CD14-positive monocyte (primary cell): ENCODE results near the gene IRAK1. TPM values are rescaled to one million over a fixed set of nuclear protein-coding genes. Genes with fewer than 3 reads are reported as not detected.

Experiments used
- DNase-seq, 3 donors: peaks; one replicate each; pipeline ENCODE4 v3.0.0-alpha.2; 2011 to 2022
- H2AFZ ChIP-seq: 2 replicates; pipeline ENCODE4 v1.6.0; 2012; ENCODE audit warnings: mild to moderate bottlenecking, low read depth, low read length, inconsistent platforms; ENCODE audit not compliant: insufficient read depth, poor library complexity, severe bottlenecking
- H3K27ac ChIP-seq, 2 donors: 1 replicate in 1 of 2; 2 replicates in 1 of 2; pipeline ENCODE4 v1.5.1; 2012 to 2013; ENCODE audit warnings: low read length in 2 of 2, control low read depth in 1 of 2, inconsistent platforms in 1 of 2, low read depth in 1 of 2, mild to moderate bottlenecking in 1 of 2
- H3K27me3 ChIP-seq, 2 donors: one replicate each; pipeline versions ENCODE4 v1.6.0 to v1.6.1; 2011 to 2013; ENCODE audit warnings: low read length in 2 of 2; ENCODE audit not compliant: control insufficient read depth in 2 of 2, insufficient read depth in 2 of 2
- H3K36me3 ChIP-seq, 2 donors: replicated peaks in 1 of 2; 1 replicate in 1 of 2; 2 replicates in 1 of 2; pipeline versions ENCODE4 v1.5.1 to v1.6.1; 2012 to 2013; ENCODE audit warnings: low read length in 2 of 2, control low read depth in 1 of 2, inconsistent platforms in 1 of 2, mild to moderate bottlenecking in 1 of 2; ENCODE audit not compliant: insufficient read depth in 2 of 2, control insufficient read depth in 1 of 2
- H3K4me1 ChIP-seq, 2 donors: 1 replicate in 1 of 2; 2 replicates in 1 of 2; pipeline versions ENCODE4 v1.5.1 to v1.6.1; 2012 to 2013; ENCODE audit warnings: low read length in 2 of 2, control low read depth in 1 of 2, inconsistent platforms in 1 of 2, mild to moderate bottlenecking in 1 of 2, moderate library complexity in 1 of 2; ENCODE audit not compliant: insufficient read depth in 2 of 2, control insufficient read depth in 1 of 2
- H3K4me2 ChIP-seq: replicated peaks from 2 replicates; pipeline ENCODE3; 2012; ENCODE audit warnings: low read length, moderate library complexity, mild to moderate bottlenecking; ENCODE audit not compliant: poor library complexity, severe bottlenecking; ENCODE audit errors: extremely low read depth
- H3K4me3 ChIP-seq, 3 experiments: fragments of 200-600 bp in 1 of 3; sonication (generic) in 1 of 3; replicated peaks in 1 of 3; 1 replicate in 2 of 3; 2 replicates in 1 of 3; pipeline ENCODE4 v1.5.1; 2011 to 2013; ENCODE audit warnings: low read length in 3 of 3, mild to moderate bottlenecking in 3 of 3, control low read depth in 2 of 3, low read depth in 2 of 3, inconsistent platforms in 1 of 3, moderate library complexity in 1 of 3
- H3K79me2 ChIP-seq: 2 replicates; pipeline ENCODE4 v1.6.0; 2012; ENCODE audit warnings: mild to moderate bottlenecking, control low read depth, inconsistent platforms, low read length, moderate library complexity; ENCODE audit not compliant: insufficient read depth
- H3K9ac ChIP-seq: 2 replicates; pipeline ENCODE4 v1.6.0; 2017; ENCODE audit warnings: low read length, mild to moderate bottlenecking; ENCODE audit not compliant: insufficient read depth, poor library complexity, severe bottlenecking
- H3K9me3 ChIP-seq, 2 donors: replicated peaks in 1 of 2; 1 replicate in 1 of 2; 2 replicates in 1 of 2; pipeline versions ENCODE4 v1.5.1 to v1.6.1; 2012 to 2013; ENCODE audit warnings: low read length in 2 of 2, control low read depth in 1 of 2; ENCODE audit not compliant: control insufficient read depth in 1 of 2, insufficient read depth in 1 of 2
- H4K20me1 ChIP-seq: 2 replicates; pipeline ENCODE4 v1.6.0; 2012; ENCODE audit warnings: mild to moderate bottlenecking, low read length, control low read depth, moderate library complexity; ENCODE audit not compliant: insufficient read depth
- H3K27ac Mint-ChIP-seq, 7 donors: one replicate each; pipeline ENCODE4 v1.8.0; 2020; ENCODE audit warnings: mild to moderate bottlenecking in 7 of 7, mixed read lengths in 7 of 7, moderate library complexity in 6 of 7, inconsistent platforms in 2 of 7
- H3K27me3 Mint-ChIP-seq, 3 donors: one replicate each; pipeline ENCODE4 v1.8.0; 2021 to 2022; ENCODE audit warnings: low read depth in 3 of 3, mild to moderate bottlenecking in 3 of 3, mixed read lengths in 3 of 3, moderate library complexity in 3 of 3, inconsistent platforms in 1 of 3
- H3K36me3 Mint-ChIP-seq, 2 donors: one replicate each; pipeline ENCODE4 v1.8.0; 2020; ENCODE audit warnings: mixed read lengths in 2 of 2, inconsistent platforms in 1 of 2, mild to moderate bottlenecking in 1 of 2
- H3K4me1 Mint-ChIP-seq: one replicate; pipeline ENCODE4 v1.8.0; 2020; ENCODE audit warnings: mild to moderate bottlenecking, mixed read lengths
- H3K4me3 Mint-ChIP-seq, 2 donors: one replicate each; pipeline ENCODE4 v1.8.0; 2020; ENCODE audit warnings: mild to moderate bottlenecking in 2 of 2, mixed read lengths in 2 of 2, moderate library complexity in 1 of 2
- H3K9me3 Mint-ChIP-seq, 7 donors: one replicate each; pipeline ENCODE4 v1.8.0; 2020 to 2022; ENCODE audit warnings: mixed read lengths in 7 of 7, mild to moderate bottlenecking in 6 of 7, moderate library complexity in 6 of 7, inconsistent platforms in 2 of 7
- CTCF ChIP-seq: fragments of 200-600 bp; IDR thresholded peaks from one replicate; pipeline ENCODE4 v1.8.0; 2022; ENCODE audit warnings: antibody characterized with exemption, mild to moderate bottlenecking
- WGBS: methylation state at CpG from one replicate; pipeline ENCODE4 v1.1.5; 2013; ENCODE audit warnings: missing lambda C conversion rate; ENCODE audit not compliant: insufficient coverage; 5-methylcytosine and 5-hydroxymethylcytosine counted together
- intact Hi-C, 2 donors: fragments of 100-400 bp; cut with micrococcal nuclease; formaldehyde crosslinking; loops; one replicate each; pipeline versions ENCODE4 v1.15.0 to v1.15.1; 2023
- polyA plus RNA-seq, 3 donors: library from polyadenylated mRNA; depleted of rRNA in 1 of 3; unstranded in 2 of 3; stranded (reverse) in 1 of 3; fragments of 300-500 nt in 2 of 3; fragments of >200 nt in 1 of 3; fragmentation: Illumina TruSeq in 2 of 3; gene quantifications; 1 replicate in 2 of 3; 2 replicates in 1 of 3; pipeline ENCODE4 v1.2.3, GENCODE V29; 2012 to 2021

IRAK1 gene
- polyA plus RNA-seq, 3 donors = 47.8 to 109 (median 49.5) TPM

GRCh38 chrX:154004315-154004714, 15.4 kb downstream of the IRAK1 start:
- WGBS = 93% methylated on average over 2 of the region's 11 CpGs
- intact Hi-C loops = no loop called here
- no peak overlapping the region for H2AFZ ChIP-seq
- H3K79me2 ChIP-seq = no peaks in the 10 kb centered on the region
- Mint-ChIP-seq H3K36me3 (peaks cover 18 to 24% of the 10 kb centered on the region in 2 donors), H3K4me1 (peaks cover 56% of the 10 kb centered on the region), H3K27me3 (peaks cover 0 to 45% (median 0%) of the 10 kb centered on the region in 3 donors), H3K9me3 (peaks cover 0 to 9% (median 0%) of the 10 kb centered on the region in 7 donors), H3K4me3 (no peak overlapping the region), H3K27ac (peak overlapping the region in 1 of 7 donors; percentile 52)
- no peaks in the 10 kb centered on the region for H4K20me1 ChIP-seq
- peaks cover 0 to 7% of the 10 kb centered on the region in 2 donors for H3K36me3 ChIP-seq
- H3K27ac ChIP-seq = no peak overlapping the region
- H3K9ac ChIP-seq = no peak overlapping the region
- H3K27me3 ChIP-seq = peaks cover 0 to 2% of the 10 kb centered on the region in 2 donors
- no peak overlapping the region for H3K4me3 ChIP-seq
- no peak for DNase-seq
- peaks cover 60 to 66% of the 10 kb centered on the region in 2 donors for H3K4me1 ChIP-seq
- H3K4me2 ChIP-seq = no peak overlapping the region
- no peak for TF ChIP-seq CTCF
- H3K9me3 ChIP-seq = peaks cover 0 to 5% of the 10 kb centered on the region in 2 donors

- peak overlapping the region in 2 of 3 experiments; percentile 26 to 66 for H3K4me3 ChIP-seq
- H3K27ac ChIP-seq = peak overlapping the region; percentile 83 to 91
- H3K9me3 Mint-ChIP-seq = peaks cover 0 to 9% (median 0%) of the 10 kb centered on the region in 7 donors
- H3K9me3 ChIP-seq = peaks cover 0 to 5% of the 10 kb centered on the region in 2 donors
- H3K4me1 Mint-ChIP-seq = peaks cover 40% of the 10 kb centered on the region
- H3K4me3 Mint-ChIP-seq = peak overlapping the region; percentile 66 to 88
- no peaks in the 10 kb centered on the region for H4K20me1 ChIP-seq
- peaks cover 0 to 53% (median 0%) of the 10 kb centered on the region in 3 donors for H3K27me3 Mint-ChIP-seq
- H2AFZ ChIP-seq = peak overlapping the region; percentile 37
- no peak for TF ChIP-seq CTCF
- intact Hi-C loops = no loop called here
- H3K27ac Mint-ChIP-seq = peak overlapping the region; percentile 93 to 97 (median 95)
- peaks cover 43 to 47% of the 10 kb centered on the region in 2 donors for H3K4me1 ChIP-seq
- H3K36me3 Mint-ChIP-seq = peaks cover 10 to 12% of the 10 kb centered on the region in 2 donors
- H3K36me3 ChIP-seq = peaks cover 0 to 7% of the 10 kb centered on the region in 2 donors
- H3K79me2 ChIP-seq = no peaks in the 10 kb centered on the region
- H3K27me3 ChIP-seq = peaks cover 0 to 3% of the 10 kb centered on the region in 2 donors
- peak; percentile 75 to 88 (median 81) for DNase-seq
- 0% methylated on average over 8 of the region's 17 CpGs for WGBS
- peak overlapping the region; percentile 72 for H3K4me2 ChIP-seq
- H3K9ac ChIP-seq = peak overlapping the region; percentile 53
Measured at GRCh38 chrX:154002215-154002719, 17.4 kb downstream of the IRAK1 start.
